ENCODE measurements around the gene PLAC1.

The PLAC1 gene

DNA sequence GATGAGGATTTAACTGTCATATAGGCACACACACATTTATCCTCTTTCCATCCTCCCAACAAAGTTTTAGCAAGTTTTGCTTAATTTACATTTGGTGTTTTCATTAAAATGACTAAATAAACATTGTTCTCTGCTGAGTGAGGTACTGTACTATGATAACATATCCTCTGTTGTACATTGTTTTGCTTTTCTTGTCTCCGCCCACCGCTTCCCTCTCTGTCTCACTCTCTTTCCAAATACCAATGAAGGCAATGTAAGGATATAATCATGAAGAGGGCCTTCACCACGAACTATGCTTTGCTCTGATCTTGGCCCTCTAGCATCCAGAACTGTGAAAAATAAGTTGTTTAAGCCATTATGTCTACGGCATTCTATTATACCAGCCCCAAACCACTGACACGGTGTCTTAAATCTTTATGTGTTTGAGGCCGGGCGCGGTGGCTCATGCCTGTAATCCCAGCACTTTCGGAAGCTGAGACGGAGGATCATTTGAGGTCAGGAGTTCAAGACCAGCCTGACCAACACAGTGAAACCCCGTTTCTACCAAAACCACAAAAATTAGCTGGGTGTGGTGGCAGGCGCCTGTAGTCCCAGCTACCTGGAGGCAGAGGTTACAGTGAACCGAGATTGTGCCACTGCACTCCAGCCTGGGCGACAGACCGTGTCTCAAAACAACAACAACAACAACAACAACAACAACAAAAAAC, 133.0 kb downstream of the PLAC1 start:
- DNase-seq (ENCODE audit: low read depth in 2 of 2), result peak in 1 of 2 donors; percentile 59
- TF ChIP-seq, protein P1, sequence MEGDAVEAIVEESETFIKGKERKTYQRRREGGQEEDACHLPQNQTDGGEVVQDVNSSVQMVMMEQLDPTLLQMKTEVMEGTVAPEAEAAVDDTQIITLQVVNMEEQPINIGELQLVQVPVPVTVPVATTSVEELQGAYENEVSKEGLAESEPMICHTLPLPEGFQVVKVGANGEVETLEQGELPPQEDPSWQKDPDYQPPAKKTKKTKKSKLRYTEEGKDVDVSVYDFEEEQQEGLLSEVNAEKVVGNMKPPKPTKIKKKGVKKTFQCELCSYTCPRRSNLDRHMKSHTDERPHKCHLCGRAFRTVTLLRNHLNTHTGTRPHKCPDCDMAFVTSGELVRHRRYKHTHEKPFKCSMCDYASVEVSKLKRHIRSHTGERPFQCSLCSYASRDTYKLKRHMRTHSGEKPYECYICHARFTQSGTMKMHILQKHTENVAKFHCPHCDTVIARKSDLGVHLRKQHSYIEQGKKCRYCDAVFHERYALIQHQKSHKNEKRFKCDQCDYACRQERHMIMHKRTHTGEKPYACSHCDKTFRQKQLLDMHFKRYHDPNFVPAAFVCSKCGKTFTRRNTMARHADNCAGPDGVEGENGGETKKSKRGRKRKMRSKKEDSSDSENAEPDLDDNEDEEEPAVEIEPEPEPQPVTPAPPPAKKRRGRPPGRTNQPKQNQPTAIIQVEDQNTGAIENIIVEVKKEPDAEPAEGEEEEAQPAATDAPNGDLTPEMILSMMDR (IDR thresholded peaks at IDR 0.05; ENCODE audit: low read depth, low read length), result no peak
- no peak overlapping the region for H3K4me3 ChIP-seq (replicated peaks in 1 of 2; ENCODE audit: low read depth in 2 of 2, low read length in 2 of 2)

DNA sequence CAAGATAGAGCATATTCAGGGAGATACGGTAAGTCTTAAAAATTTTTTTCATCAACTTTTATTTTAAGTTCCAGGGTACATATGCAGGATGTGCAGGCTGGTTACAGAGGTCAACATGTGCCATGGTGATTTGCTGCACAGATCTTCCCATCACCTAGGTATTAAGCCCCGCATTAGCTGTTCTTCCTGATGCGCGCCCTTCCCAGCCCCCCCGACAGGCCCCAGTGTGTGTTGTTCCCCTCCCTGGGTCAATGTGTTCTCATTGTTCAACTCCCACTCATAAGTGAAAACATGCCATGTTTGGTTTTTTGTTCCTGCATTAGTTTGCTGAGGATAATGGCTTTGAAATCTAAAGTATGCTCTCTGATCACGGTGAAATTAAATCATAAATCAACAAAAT, 134.1 kb downstream of the PLAC1 start:
- DNase-seq (ENCODE audit: low read depth in 2 of 2), result no peak
- TF ChIP-seq, protein P1 (IDR thresholded peaks at IDR 0.05; ENCODE audit: low read depth, low read length), result no peak

DNA sequence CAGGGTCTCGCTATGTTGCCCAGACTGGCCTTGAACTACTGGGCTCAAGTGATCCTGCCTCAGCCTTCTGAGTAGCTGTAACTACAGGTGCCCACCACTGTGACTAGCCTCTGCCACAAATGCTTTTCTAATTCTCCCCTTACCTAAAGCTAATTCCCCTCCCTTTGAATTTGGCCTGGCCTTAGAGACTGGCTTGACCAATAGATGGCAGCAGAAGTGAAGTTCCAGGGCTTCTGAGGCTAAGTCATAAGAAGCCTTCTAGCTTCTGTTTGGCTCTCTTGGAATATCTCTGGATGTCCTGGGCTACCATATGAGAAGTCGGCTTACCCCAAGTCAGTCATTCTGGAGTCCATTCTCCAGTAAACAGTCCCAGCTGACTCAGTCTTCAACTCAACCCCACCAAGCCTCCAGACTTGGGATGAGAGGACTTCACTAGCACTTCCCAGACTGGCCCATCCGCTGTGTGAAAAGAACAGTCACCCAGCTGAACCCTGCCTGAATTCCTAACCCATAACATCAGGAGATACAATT, 137.3 kb downstream of the PLAC1 start:
- no peak overlapping the region for H3K4me3 ChIP-seq (replicated peaks in 1 of 2; ENCODE audit: low read depth in 2 of 2, low read length in 2 of 2)
- TF ChIP-seq, protein P1 (IDR thresholded peaks at IDR 0.05; ENCODE audit: low read depth, low read length), result peak; percentile 65
- DNase-seq (ENCODE audit: low read depth in 2 of 2), result peak; percentile 78 to 81

More for the DNA sequence above, 134.1 kb downstream of the PLAC1 start:
- H3K4me3 ChIP-seq (replicated peaks in 1 of 2; ENCODE audit: low read depth in 2 of 2, low read length in 2 of 2), result no peak overlapping the region

All from cardiac fibroblast (primary cell).